Measurements from ENCODE around the gene NMNAT2.

GRCh38 chr1:183215076-183215720, 203.0 kb downstream of the NMNAT2 start:
- TF ChIP-seq POLR2A (IDR thresholded peaks at IDR 0.05) = no peak
- TF ChIP-seq, protein P1, sequence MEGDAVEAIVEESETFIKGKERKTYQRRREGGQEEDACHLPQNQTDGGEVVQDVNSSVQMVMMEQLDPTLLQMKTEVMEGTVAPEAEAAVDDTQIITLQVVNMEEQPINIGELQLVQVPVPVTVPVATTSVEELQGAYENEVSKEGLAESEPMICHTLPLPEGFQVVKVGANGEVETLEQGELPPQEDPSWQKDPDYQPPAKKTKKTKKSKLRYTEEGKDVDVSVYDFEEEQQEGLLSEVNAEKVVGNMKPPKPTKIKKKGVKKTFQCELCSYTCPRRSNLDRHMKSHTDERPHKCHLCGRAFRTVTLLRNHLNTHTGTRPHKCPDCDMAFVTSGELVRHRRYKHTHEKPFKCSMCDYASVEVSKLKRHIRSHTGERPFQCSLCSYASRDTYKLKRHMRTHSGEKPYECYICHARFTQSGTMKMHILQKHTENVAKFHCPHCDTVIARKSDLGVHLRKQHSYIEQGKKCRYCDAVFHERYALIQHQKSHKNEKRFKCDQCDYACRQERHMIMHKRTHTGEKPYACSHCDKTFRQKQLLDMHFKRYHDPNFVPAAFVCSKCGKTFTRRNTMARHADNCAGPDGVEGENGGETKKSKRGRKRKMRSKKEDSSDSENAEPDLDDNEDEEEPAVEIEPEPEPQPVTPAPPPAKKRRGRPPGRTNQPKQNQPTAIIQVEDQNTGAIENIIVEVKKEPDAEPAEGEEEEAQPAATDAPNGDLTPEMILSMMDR (IDR thresholded peaks at IDR 0.05) = no peak
- TF ChIP-seq POLR2AphosphoS5 (IDR thresholded peaks at IDR 0.05) = no peak
- TF ChIP-seq EP300 (IDR thresholded peaks at IDR 0.05) = no peak

Measured in upper lobe of left lung (tissue), 4 donors.